GM19239 (cell line): ENCODE measurements around the gene EGFLAM.
"Not testable (repeated sequence)": the region's sequence is repeated elsewhere in the genome, so short reads cannot be mapped to it uniquely, and the experiment has no call there.

Experiments used
- DNase-seq: peaks from one replicate; pipeline ENCODE4 v3.0.0; 2011; ENCODE audit warnings: low spot score; ENCODE audit not compliant: insufficient read length
- FAIRE-seq: peaks from 2 replicates; lab custom pipeline; 2011; peaks lifted over from hg19 to GRCh38; lab: Jason Lieb, UNC

The EGFLAM gene

DNA sequence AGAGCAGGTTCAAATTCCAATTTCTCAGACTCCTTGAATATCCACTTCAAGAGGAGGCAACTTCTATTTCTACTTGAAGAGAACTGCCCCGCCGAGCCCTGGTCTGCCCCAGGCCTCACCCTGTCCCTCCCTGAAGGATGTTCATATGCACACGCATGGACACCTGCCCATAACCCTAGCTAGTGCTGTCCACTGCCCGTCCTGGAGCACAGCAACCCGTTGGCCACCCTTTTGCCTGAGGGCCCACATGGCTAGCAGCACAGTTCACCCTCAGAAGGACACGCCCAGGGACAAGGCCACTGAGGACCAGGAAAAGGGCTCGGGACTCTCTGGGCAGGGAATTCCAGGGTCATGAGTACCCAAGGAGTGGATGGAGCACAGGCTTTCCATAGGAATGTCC, 63.6 kb downstream of the EGFLAM start:
- DNase-seq (no peak), FAIRE-seq (no peak)

DNA sequence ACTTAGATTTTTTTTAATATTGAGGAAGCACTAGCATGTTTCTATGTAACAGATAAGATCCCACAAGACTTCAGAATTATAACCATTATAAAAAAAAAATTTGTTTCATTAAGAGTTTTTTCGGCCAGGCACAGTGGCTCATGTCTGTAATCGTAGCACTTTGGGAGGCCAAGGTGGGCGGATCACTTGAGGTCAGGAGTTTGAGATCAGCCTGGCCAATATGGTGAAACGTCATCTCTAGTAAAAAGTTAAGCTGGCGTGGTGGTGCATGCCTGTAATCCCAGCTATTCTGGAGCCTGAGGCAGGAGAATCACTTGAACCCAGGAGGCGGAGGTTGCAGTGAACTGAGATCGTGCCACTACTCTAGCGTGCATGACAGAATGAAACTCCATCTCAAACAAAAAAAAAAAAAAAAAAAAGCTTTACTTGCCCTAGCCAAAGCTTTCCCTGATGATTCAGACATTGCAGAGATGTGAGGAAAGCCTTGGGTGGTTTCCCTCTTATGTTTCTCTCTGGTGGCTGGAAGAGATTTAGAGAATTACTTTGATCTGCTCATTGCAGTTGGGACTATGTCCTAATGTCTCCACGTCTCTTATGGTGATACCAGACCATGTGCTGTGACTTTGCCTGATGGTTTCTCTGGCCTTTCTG, 65.4 kb downstream of the EGFLAM start:
- FAIRE-seq (no peak), DNase-seq (no peak)

DNA sequence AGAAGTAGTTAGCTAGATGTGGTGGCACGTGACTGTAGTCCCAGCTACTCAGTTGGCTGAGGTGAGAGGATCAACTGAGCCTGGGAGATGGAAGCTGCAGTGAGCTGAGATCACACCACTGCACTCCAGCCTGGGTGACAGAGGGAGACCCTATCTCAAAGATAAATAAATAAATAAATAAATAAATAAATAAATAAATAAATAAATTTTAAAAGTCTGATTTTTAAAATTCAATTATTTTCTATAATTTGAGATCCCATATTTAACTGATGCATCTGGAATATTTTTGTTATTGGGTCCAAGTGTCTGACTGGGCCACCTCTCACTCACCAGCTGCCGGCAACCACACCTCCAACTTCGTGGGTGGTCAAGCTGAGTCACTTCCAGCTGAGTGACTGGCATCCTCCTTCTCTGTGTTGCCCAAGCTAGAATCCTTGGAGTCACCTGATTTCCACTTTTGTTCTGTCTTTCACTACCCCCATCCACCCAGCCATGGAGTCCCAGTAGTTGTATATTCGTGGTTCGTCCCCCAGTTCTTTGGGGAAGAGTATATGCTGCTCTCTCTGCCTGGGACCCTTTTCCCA, 70.9 kb downstream of the EGFLAM start:
- DNase-seq (no peak), FAIRE-seq (no peak)

DNA sequence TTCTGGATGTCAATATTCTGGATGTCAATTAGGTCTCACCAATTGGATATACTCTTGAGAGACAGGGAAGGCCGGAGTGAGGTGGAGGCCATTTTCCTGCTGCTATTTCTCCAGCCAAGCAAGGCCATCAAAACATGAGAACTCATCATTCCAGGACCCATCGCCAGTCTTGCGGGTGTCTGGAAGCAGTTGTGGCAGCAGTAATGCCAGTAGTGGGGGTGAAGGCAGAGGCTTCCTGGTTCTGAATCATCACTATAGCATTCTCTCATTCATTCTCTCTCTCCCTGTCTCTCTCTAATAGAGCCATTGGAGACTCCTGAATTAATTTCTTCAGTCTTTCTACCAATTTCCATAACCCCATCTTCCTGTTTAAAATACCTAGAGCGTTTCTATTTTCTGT, 71.8 kb downstream of the EGFLAM start:
- DNase-seq: no peak
- no peak for FAIRE-seq

DNA sequence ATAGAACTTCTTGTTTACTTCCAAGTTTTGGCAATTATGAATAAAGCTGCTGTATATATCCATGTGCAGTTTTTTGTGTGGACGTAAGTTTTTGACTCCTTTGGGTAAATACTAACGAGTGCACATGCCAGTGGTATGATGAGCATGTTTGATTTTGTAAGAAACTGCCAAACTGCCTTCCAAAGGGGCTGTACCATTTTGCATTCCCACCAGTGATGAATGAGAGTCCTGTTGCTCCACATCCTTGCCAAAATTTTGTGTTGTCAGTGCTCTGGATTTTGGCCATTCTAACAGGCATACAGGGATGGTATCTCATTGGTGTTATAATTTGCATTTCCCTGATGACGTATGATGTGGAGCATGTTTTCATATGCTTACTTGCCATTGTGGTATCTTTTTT, 73.5 kb downstream of the EGFLAM start:
- no peak for FAIRE-seq

DNA sequence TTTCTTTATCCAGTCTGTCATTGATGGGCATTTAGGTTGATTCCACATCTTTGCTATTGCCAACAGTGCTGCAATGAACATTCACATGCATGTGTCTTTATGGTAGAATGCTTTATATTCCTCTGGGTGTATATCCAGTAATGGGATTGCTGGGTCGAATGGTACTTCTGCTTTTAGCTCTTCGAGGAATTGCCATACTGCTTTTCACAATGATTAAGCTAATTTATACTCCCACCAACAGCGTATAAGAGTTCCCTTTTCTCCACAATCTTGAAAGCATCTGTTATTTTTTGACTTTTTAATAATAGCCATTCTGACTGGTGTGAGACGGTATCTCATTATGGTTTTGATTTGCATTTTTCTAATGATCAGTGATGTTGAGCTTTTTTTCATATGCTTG, 74.8 kb downstream of the EGFLAM start:
- DNase-seq, FAIRE-seq: not testable (repeated sequence)

More for the DNA sequence above, 73.5 kb downstream of the EGFLAM start:
- no peak for DNase-seq

DNA sequence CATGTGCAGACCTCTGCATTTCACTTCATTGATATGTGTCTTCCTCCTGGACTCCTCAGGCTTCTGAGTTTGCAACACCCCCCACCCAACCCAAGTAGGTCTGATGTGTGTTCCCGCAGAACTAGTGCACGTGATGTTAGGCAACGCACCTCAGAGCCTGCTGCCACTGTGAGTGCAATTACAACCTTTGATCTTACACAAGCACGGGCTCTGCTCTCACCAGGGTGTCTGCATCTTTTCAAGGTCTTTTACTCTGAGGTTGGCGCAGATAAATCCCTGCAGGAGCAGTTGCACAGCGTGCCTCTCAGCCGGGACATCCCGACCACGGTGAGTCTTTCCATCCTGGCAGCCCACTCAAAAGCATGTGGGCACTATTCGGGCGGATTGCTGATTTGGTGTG, 80.1 kb downstream of the EGFLAM start:
- FAIRE-seq (no peak), DNase-seq (no peak)

DNA sequence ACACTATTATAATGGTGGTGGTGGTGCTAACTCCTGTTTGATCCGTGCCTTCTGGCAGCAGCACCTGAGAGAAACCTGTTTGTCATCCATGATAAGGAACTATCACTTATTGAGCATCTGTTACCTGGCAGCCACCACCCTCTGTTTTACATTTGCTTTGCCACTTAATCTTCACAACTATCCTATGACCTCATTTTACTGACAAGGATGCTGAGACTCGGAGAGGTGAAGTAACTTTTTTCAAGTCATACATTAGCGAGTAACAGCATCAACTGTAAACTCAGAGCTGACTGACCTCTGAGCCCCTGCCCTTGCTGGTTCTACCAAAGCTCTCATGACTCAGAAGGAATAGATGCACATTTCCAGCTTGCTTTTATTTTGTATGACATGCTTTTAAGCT, 81.1 kb downstream of the EGFLAM start:
- no peak for DNase-seq
- FAIRE-seq: no peak

DNA sequence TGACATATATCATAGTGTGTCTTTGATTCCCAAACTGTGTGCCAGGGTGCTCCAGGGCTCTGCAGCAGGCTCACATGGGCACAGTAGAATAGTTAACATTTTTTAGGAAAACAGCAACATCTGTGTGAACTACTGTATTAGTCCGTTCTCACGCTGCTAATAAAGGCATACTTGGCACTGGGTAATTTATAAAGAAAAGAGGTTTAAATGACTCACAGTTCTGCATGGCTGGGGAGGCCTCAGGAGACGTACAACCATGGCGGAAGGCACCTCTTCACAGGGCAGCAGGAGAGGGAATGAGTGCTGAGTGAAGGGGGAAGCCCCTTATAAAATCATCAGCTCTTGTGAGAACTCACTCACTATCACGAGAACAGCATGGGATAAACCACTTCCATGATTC, 82.7 kb downstream of the EGFLAM start:
- no peak for FAIRE-seq

DNA sequence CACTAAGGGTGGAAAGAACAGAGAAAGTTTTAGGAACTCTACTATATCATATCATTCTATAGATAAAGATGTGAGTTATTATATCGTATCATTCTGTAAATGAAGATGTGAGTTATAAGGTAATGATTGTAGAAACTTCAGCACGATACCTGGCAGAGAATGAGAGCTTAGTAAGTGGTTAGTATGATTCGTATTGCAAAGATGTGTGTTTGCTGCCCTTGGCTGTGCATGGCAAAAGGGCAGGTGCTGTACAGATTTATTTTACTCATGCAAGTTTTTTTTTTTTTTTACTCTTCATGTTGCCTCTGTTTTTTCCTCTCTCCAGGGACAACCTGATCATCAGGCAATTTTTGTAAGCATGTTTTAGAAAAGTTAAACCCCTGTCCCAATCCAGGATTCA, 83.3 kb downstream of the EGFLAM start:
- FAIRE-seq (no peak), DNase-seq (no peak)

More for the DNA sequence above, 82.7 kb downstream of the EGFLAM start:
- DNase-seq: no peak

DNA sequence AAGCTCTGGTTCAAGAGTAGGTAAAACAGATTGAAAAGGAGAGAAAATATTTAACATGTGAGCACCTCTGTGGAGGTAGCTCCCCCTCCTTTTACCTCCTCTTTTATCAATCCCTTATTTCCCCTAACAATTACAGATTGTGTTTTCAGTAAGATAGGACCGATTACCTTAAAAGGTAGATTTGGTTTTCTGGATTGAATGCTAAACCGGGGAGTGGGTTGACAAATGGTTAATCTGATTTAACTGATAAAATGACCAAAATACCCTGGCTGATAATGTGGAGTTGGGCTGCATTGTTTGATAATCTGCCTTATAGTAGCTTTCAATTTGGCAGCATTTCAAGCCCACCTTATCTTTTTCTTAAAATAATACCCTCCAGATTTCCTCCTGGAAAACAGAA, 83.9 kb downstream of the EGFLAM start:
- no peak for FAIRE-seq

DNA sequence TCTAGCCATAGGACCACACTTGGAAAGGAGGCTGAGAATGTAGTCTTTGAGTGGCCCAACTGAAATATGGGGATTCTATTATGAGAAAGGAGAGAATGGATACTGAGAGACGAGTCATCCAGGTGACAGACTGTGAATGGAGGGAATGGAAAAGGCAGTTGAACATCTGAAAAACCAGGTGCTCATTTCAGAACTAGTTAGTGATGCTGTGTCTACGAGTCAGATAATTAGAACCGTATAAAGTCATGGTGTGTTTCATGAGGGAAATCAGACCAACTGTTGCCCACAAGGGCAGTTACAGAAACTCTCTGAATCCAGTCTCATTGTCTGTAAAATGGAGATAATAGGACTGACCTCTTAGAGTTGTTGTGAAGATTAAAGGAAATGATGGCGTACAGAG, 86.5 kb downstream of the EGFLAM start:
- DNase-seq (no peak), FAIRE-seq (no peak)

More for the DNA sequence above, 83.9 kb downstream of the EGFLAM start:
- DNase-seq: no peak

DNA sequence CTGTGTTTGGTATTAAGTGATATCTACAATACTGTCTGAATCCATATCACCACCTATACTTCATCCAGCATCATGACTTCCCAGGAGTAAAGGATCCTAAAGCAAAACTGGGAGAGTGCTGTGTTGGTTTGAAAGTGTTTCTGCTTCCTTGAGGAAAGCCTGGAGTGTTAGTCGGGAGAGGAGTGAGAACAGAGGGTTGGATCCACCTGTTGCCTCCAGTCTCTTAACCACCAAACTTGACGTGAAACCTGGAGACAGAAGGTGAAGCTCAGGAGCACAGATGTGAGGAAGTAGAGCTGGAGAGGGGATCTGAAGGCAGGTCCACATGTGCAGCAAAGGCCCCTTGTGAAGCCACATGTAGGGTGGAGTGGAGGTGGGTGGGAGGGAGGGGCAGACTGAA, 88.2 kb downstream of the EGFLAM start:
- FAIRE-seq (no peak), DNase-seq (no peak)

DNA sequence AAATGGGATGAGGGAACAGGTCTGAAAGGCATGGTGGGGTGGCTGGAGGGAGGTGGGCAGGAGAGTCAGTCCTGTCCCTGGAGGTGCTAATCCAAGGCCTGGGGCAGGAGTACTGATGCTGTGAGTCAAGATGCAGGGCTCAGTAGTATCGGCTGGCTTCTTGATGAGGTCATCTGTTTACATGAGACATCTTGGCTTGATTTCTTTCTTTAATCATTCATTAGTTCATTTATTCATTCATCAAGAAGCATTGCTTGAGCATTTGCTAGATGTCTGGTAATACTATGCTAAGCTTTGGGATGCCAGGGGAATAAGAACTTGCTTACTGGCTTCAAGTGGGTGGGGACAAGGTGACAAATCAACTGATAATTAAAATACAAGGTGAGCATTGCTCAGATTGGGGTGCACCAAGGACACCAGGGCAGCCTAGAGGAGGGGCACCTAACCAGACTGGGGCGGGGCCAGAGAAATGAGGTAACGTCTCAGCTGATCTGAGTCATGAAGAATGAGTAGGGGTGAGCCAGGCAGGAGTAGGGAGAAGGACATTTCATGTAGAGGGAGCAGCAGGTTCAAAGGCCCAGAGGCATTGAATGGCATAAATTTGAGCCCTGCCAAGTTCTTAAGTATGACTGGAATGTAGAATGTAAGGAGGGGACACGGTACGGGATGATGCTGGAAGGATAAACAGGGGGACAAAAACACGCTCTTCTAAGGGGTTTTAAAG, 88.8 kb downstream of the EGFLAM start:
- FAIRE-seq (no peak), DNase-seq (no peak)

DNA sequence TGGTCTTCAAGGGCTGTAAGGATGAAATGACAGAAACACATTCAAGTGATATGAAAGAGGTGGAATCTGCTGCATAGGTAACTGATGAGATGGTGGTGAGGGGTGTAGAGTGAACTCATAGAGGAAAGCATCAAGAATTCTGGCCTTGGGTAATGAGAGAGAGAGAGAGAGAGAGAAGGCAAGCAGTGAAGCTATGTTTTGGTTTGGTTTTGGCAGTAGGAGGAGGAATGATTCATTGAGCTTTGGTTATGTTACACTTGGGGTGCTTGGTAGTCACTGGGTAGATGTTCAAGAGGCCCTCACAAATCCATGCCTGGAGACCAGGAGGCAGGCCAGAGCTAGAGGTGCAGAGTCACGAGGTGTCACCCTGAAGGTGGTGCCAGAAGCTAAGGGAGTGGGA, 89.5 kb downstream of the EGFLAM start:
- FAIRE-seq: no peak
- DNase-seq: no peak

DNA sequence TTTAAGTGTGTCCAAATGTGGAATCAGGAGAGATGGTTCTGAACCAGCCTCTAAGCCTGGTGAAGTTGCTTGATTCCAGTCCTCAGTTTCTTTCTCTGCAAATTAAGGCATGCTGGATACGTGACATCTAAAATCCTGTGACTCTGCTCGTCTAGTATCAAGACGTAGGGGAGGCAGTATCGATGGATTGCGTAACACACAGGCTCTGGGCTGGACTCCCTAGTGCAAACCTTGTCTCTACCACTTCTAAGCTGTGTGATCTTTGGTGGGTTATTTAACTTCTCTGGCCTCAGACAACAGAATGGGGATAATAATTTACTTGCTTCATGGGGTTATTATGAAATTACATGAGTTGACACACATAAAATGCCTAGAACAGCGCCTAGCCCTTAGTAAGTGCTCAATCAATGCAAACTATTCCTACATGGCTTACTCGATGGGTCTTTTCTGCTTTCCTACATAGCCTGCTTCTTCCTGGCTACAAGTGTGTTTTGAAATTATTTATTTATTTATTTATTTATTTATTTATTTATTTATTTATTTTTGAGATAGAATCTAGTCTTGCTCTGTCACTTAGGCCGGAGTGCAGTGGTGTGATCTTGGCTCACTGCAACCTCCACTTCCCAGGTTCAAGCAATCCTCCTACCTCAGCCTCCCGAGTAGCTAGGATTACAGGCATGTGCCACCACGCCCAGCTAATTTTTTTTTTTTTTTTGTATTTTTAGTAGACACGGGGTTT, 102.1 kb downstream of the EGFLAM start:
- no peak for FAIRE-seq
- DNase-seq: no peak

DNA sequence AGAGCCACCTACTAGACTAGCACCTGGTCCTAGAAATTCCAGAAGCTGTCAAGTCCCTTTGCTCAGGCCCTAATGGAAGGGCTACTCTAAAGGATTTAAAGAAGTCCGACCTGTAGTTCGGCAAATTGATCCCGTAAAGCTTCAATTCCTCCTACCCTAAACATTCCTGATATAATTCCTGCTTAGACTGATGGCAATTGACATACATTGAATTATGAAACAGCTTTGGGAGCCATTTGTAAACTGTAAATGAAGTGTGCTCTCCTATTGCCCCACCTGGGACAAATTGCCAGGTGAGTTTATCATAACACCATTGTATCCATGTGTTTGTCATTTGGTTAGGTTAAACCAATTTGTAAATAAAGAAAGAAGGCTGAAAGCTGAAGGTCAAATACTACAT, 104.4 kb downstream of the EGFLAM start:
- no peak for FAIRE-seq

DNA sequence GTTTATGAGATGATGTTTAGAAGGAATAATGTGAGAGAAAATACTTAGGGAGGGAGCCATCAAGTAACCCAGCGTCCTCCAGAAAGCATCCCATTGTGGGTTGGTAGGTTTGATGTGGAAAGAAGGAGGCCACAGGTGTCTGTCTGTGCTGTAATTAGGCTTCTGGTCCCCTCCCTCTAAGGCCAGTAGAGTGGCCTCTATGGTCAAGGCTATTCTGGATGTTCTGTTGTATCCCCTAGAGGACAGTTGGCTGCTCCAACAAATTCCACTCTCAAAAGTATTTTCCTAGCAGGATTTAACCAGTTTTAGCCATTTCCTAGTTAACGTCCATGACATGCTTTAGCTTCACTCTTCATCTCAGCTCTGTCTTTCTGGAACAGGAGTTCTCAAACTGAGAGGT, 106.5 kb downstream of the EGFLAM start:
- FAIRE-seq: no peak
- no peak for DNase-seq

More for the DNA sequence above, 104.4 kb downstream of the EGFLAM start:
- DNase-seq: no peak

DNA sequence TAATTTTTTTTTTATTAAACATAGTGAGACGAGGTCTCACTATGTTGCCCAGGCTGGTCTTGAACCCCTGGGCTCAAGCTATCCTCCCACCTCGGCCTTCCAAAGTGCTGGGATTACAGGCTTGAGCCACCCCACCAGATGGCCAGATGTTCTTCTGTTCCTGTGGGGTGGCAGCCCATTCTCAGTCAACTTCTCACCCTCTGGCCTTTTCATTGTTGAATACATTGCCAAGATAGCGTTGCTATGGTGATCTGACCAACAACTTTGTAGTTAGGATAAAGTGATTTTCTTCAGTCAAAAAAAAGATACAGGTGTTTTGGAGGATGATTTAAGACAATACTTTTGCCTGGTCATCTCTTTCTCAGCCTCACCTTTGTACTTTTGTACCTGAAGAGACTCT, 109.1 kb downstream of the EGFLAM start:
- DNase-seq (no peak), FAIRE-seq (no peak)

DNA sequence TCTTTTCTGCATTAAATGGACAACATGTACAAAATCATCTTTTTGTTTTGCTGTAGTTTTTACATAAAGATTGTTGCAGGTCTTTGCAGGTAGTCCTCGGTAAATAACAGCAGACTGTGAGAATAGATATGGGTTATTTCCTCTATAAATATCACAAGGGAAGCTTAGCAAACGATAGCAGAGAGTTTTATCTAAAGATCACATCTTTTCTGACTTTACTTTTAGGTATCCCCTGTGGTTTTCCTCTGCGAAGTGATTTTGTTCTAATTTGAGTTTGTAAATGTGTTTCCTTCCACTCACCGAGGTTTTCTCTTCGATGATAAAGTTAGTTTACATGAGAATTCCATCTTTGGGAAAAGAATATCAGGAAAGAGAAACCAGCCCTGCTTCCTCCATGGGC, 109.6 kb downstream of the EGFLAM start:
- FAIRE-seq (no peak), DNase-seq (no peak)

DNA sequence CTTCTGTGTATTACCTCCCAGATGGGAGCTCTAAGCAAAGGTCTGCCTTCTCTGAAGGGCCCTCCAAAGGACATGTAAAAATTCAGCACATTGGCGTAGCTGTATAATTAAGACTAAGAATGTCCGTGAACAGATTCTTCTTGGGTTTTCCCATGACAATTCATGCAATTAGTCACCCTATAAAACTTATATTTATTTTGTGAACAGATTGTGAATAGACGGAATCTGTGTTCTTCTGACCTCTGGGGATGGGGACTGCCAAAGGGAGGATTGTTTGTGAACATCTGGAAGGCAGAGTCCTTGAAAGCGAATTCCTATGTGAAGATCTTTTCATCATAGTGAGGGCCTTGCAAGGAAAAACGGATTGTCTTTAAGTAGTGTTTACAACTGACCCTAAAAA, 111.3 kb downstream of the EGFLAM start:
- DNase-seq (no peak), FAIRE-seq (no peak)
